Breast epithelium (tissue), 4 donors: ENCODE measurements around the gene STAC2. TPM values are rescaled to one million over a fixed set of nuclear protein-coding genes. Genes with fewer than 3 reads are reported as not detected.
A peak's percentile ranks its signal among the peaks of the same experiment; 100 is the strongest.

Source experiments
- DNase-seq, 2 donors: peaks; one replicate each; pipeline ENCODE4 v3.0.0-alpha.2; 2019; ENCODE audit warnings: low spot score in 2 of 2
- H3K27ac ChIP-seq, 2 donors: fragments of 200-600 bp; sonication (generic) in 1 of 2; one replicate each; pipeline ENCODE4 v1.5.1; 2016 to 2019; ENCODE audit warnings: mild to moderate bottlenecking in 1 of 2
- H3K27me3 ChIP-seq, 2 donors: fragments of 200-600 bp; sonication (generic) in 1 of 2; one replicate each; pipeline versions ENCODE4 v1.5.1 to v1.6.0; 2017 to 2019; ENCODE audit warnings: control low read depth in 1 of 2, mild to moderate bottlenecking in 1 of 2
- H3K36me3 ChIP-seq: fragments of 200-600 bp; one replicate; pipeline ENCODE4 v1.5.1; 2019
- H3K4me1 ChIP-seq, 2 donors: fragments of 200-600 bp; sonication (generic); one replicate each; pipeline ENCODE4 v1.5.1; 2016 to 2019; ENCODE audit warnings: control low read depth in 1 of 2
- H3K4me3 ChIP-seq, 3 donors: fragments of 200-600 bp; sonication (generic); 1 replicate in 2 of 3; 2 replicates in 1 of 3; pipeline ENCODE4 v1.5.1; 2016 to 2019; ENCODE audit warnings: mild to moderate bottlenecking in 3 of 3, moderate library complexity in 2 of 3
- H3K9me3 ChIP-seq, 2 donors: fragments of 200-600 bp; sonication (generic) in 1 of 2; one replicate each; pipeline ENCODE4 v1.5.1; 2016 to 2019; ENCODE audit warnings: control low read depth in 1 of 2
- CTCF ChIP-seq, 3 donors: fragments of 450-650 bp; IDR thresholded peaks; one replicate each; pipeline ENCODE4 v1.5.1; 2016 to 2017; ENCODE audit warnings: antibody characterized with exemption in 3 of 3, mild to moderate bottlenecking in 3 of 3, moderate library complexity in 3 of 3
- POLR2A ChIP-seq: fragments of 450-650 bp; IDR thresholded peaks from one replicate; pipeline ENCODE4 v1.6.1; 2016; ENCODE audit warnings: antibody characterized with exemption, mild to moderate bottlenecking, moderate library complexity
- POLR2AphosphoS5 ChIP-seq, 3 donors: sonication (generic); formaldehyde crosslinking; IDR thresholded peaks; one replicate each; pipeline ENCODE4 v1.6.1; 2017; ENCODE audit warnings: antibody characterized with exemption in 3 of 3
- intact Hi-C: fragments of 100-400 bp; cut with DNase I; formaldehyde crosslinking; loops from one replicate; pipeline ENCODE4 v1.15.1; 2023; ENCODE audit warnings: low total_unique reads
- total RNA-seq, 3 donors: library from RNA; depleted of rRNA; stranded (reverse); fragments of >200 nt; gene quantifications; one replicate each; pipeline ENCODE4 v1.1.0, GENCODE V29; 2016

Gene STAC2
- total RNA-seq, 3 donors from 2014 or later: 26.5 to 121 TPM; not detected in 1

- peak overlapping the region; percentile 21 to 32 for H3K27ac ChIP-seq
- intact Hi-C loops: no loop called here
- TF ChIP-seq POLR2A: no peak
- no peak for TF ChIP-seq CTCF (IDR thresholded peaks at IDR 0.05)
- TF ChIP-seq POLR2AphosphoS5 (IDR thresholded peaks at IDR 0.05): no peak
- no peak for DNase-seq
- H3K4me1 ChIP-seq: peaks cover 0 to 9% of the 10 kb centered on the region in 2 donors
- H3K4me3 ChIP-seq: peak overlapping the region in 1 of 3 donors; percentile 22
- no peaks in the 10 kb centered on the region for H3K9me3 ChIP-seq
- no peaks in the 10 kb centered on the region for H3K36me3 ChIP-seq
- H3K27me3 ChIP-seq: no peaks in the 10 kb centered on the region
Measured at GRCh38 chr17:39217734-39218369, 7.9 kb downstream of the STAC2 start.

- intact Hi-C loops: no loop called here
- TF ChIP-seq POLR2A (no peak), POLR2AphosphoS5 (IDR thresholded peaks at IDR 0.05) (no peak), CTCF (IDR thresholded peaks at IDR 0.05) (no peak)
- no peaks in the 10 kb centered on the region for H3K36me3 ChIP-seq
- peak; percentile 64 to 80 for DNase-seq
- no peaks in the 10 kb centered on the region for H3K9me3 ChIP-seq
- peak overlapping the region; percentile 55 to 58 for H3K27ac ChIP-seq
- no peak overlapping the region for H3K4me3 ChIP-seq
- H3K4me1 ChIP-seq: peaks cover 9 to 35% of the 10 kb centered on the region in 2 donors
- no peaks in the 10 kb centered on the region for H3K27me3 ChIP-seq
Measured at GRCh38 chr17:39213852-39214251, 11.9 kb downstream of the STAC2 start.

- intact Hi-C loops: no loop called here
- peak overlapping the region; percentile 58 to 75 for H3K27ac ChIP-seq
Measured at GRCh38 chr17:39212841-39213480, 12.8 kb downstream of the STAC2 start.

GRCh38 chr17:39212195-39212810 is 13.4 kb downstream of the STAC2 start:
- peaks cover 9 to 36% of the 10 kb centered on the region in 2 donors for H3K4me1 ChIP-seq
- TF ChIP-seq POLR2AphosphoS5 (IDR thresholded peaks at IDR 0.05): peak in 1 of 3 donors; percentile 11
- no peak for TF ChIP-seq CTCF (IDR thresholded peaks at IDR 0.05)
- peak overlapping the region; percentile 58 to 75 for H3K27ac ChIP-seq
- H3K9me3 ChIP-seq: no peaks in the 10 kb centered on the region
- H3K27me3 ChIP-seq: no peaks in the 10 kb centered on the region
- no peaks in the 10 kb centered on the region for H3K36me3 ChIP-seq
- no peak for DNase-seq
- H3K4me3 ChIP-seq: peak overlapping the region in 1 of 3 donors; percentile 19
- intact Hi-C loops: no loop called here

More at GRCh38 chr17:39212841-39213480, 12.8 kb downstream of the STAC2 start:
- H3K9me3 ChIP-seq: no peaks in the 10 kb centered on the region
- H3K4me1 ChIP-seq: peaks cover 9 to 40% of the 10 kb centered on the region in 2 donors
- peak overlapping the region in 1 of 3 donors; percentile 19 for H3K4me3 ChIP-seq
- no peaks in the 10 kb centered on the region for H3K36me3 ChIP-seq
- H3K27me3 ChIP-seq: no peaks in the 10 kb centered on the region
- TF ChIP-seq CTCF (IDR thresholded peaks at IDR 0.05) (no peak), POLR2AphosphoS5 (IDR thresholded peaks at IDR 0.05) (peak in 2 of 3 donors; percentile 67 to 69), POLR2A (no peak)
- DNase-seq: peak; percentile 79 to 91

- no peak for DNase-seq
- Histone ChIP-seq H3K4me3 (peak overlapping the region; percentile 35 to 61 (median 36)), H3K36me3 (no peaks in the 10 kb centered on the region), H3K27me3 (no peaks in the 10 kb centered on the region), H3K9me3 (no peaks in the 10 kb centered on the region), H3K27ac (peak overlapping the region; percentile 88 to 89), H3K4me1 (peaks cover 9 to 36% of the 10 kb centered on the region in 2 donors)
- TF ChIP-seq POLR2A (no peak), CTCF (IDR thresholded peaks at IDR 0.05) (no peak), POLR2AphosphoS5 (IDR thresholded peaks at IDR 0.05) (no peak)
- intact Hi-C loops: no loop called here
Measured at GRCh38 chr17:39210093-39210434, 15.7 kb downstream of the STAC2 start.
